NCI-H2196 (cell line): ENCODE data around the gene RNF126.
"Not testable (repeated sequence)": the region's sequence is repeated elsewhere in the genome, so short reads cannot be mapped to it uniquely, and the experiment has no call there.

Experiments used
- DNase-seq: peaks from one replicate; lab custom pipeline; 2025; ENCODE audit not compliant: unreplicated experiment; lab: John Stamatoyannopoulos, UW

RNF126 gene

DNA sequence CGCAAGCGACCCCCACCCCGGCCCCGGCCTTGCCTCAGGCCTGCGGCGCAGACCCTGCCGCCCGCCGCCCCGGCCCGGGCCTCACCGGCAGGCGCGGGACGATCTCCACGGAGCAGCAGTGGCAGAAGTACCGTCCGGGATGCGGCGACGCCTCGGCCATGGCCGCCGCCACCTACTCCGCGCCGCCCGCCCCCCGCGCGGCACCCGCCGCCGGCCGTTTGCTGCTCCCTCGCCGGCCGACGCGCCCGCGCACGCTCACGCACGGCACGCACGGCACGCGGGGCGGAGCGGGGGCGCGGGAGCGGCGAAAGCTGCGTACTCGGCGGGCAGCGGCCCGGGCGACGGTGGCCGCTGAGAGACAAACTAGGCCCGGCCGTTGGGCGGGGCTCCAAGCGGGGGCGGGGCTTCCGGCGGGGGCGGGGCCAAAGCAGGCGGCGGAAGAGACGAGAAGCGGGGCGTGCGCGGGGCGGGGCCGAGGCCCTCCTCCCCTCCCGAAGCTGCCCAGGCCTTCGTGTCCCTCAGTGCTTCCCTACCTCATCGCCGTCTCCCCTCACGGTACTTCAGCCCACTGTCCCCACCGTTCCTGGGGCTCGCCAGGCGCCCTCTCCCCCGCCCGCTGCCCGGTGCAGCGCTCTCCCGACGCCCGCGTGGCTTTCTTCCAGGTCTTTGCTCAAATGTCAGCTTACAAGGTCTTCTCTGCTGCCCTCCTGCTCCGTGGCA lies at the start of gene RNF126:
Gene RNF126, minus strand, starts transcription at position 253 of the 720 bp plus-strand sequence. Its CDS starts 93 bp downstream, at position 160.
- DNase-seq, result peak; percentile 95

DNA sequence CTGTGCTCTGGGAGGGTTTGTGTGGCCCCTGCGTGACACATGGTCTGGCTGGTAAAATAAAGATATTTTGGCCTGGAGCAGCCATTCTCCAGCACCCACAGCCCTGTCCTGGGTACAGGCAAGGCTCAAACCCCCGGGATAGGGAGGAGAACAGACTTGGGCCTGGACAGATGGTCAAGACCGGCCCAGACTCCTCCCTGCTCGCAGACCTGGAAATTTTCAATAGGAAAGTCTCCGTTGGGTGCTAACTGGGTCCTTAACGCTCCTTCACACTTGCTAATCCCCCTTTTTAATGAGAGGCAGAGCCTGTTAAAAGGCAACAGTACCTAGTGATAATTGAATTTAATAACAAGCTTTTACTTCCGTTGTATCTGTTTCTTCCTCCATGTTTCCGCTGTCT lies 48.2 kb upstream of the RNF126 start:
- DNase-seq, result no peak

DNA sequence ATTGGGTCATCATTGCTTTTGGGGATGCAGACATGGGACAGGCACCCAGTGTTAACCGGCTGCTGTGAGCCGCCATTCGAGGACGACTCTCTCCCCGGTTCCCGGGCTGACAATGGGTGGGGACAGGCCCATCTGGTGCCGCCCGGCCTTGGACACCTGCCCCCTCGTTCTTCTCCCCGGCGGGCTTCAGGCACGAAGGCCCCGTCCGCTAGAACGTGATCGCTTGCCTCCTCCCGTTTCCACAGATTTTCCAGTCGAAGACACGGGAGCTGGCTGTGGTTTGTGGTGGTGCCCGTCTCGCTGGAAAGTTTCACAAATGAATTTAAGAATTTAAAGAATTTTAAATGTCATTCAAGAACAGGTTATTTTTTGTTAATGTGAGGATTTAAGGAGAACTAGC lies 47.8 kb upstream of the RNF126 start:
- no peak for DNase-seq

DNA sequence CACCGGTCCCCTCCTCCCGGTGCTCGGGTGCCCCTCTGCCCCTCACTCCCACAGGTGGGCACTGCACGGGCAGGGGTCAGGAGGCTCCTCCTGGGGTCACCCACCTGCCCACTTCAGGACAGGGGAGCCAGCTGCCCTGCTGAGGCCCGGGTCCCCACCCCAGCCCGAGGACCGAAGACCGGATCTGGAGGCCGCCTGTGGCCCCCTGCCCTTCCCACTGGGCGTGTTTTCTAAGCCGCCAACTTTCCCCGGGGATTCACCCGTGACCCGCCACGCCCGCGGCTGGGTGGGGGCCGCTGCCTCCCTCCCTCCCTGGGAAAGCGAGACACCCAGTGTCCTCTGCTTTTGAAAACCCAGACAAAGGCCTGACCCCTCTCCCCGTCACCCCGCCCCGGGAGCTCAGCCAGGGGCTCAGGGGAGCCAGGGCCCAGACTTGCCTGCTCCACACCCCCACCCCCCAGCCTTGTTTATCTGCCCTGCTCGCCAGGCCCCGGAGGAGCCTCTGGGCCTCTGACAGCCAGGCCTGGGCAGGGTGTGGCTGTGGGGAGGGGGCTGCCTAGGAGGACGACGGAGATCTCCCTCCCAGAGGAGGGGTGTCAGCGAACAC lies 47.1 kb upstream of the RNF126 start:
- no peak for DNase-seq

DNA sequence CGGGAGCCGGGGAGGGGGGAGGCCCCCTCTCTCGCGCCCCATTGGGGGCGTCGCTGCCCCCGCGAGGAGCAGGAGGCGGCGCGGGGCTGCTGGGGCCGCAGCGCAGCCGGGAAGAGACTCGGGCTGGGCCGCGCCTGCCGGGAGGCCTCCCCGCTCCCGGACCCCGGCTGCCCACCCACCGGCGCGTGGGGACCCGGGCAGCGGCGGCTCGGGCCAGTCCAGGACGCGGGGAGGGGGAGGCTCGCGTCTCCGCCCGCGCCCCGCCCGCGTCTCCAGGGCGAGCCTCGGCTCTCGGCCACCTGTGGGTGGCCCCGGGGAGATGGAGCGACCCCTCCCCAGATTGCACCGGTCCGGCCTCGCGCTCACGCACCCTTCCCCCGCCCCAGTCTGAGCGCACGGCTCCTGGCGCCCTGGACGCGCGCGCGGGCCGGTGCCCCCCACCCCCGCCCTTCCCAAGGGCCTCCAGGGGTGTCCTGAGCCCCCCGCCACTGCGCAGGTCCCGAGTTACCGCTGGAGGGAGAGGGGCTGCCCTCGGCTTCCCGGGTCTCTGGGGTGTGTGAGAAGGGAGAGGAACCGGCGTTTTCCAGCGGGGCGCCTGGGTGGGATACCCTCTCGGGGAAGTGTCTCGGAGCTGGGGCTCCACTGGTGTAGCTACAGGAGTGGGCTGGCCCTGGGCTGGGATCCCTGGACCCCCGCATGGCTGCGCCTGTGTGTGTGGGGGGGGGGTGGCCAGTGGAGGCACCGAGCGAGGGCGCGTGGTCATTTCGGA lies 46.4 kb upstream of the RNF126 start:
- no peak for DNase-seq

DNA sequence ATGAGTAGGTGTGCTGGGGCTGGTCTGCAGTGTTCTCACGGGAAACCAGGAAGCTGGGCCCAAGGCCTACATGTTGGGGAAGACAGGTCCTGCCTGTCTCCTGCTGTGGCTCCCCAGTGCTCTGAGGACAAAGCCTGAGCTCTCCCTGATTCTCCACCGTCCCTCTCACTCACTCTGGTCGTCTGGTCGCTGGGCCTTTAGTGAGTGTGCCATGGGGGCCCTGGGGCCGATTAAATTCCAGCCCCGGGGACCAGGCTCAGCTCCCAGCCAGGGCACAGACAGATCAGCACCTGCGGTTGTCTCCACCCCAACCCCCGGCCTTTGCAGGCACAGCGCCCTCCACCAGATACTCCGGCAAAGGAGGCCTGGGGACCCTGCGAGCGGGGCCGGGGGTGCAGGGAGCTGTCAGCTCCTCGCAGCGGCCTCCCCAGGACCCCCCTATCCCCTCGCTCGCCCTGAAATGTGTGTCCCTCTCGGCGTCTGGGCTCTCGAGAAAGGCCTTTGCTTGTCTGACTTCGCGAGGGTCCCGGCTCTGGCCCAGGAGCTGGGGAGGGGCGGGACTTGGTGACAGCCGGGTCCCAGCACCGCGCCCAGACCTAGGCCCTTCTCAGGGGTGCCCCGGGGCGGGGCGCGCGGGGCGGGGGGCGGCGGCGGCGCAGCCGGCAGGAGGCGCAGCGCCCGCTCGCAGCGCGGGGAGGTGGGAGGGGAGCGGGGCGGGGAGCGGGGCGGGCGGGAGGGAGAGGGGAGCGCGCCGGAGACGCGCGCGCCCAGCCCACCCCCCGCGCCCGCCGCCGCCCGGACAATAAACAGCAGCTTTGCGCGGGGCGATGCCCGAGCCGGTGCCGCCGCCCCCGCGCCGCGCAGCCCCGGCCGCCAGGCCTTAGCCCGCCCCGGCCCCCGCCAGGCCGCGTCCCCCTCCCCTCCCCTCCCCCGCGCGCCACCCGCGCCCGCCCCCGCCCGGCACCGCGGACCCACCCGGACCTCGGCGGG lies 45.4 kb upstream of the RNF126 start, which contains the start of gene PALM:
Gene PALM, plus strand, starts transcription at position 782 of the 990 bp plus-strand sequence. CDS start 212 bp downstream, outside the sequence.
- DNase-seq, result peak; percentile 58

DNA sequence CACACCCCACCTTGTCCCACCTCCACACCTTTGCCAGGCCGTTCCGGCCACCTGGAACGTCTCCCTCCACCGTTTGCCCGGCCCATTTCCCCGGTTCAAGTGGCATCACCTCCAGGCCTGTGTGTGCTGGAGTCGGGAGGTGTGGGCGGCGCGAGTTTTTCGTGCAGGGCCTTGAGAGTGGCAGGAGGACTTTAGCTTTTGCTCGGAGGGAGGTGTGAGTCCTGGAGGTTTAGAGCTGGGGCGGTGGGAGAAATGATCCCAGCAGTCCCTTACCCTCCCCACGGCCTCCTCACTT lies 41.4 kb upstream of the RNF126 start:
- DNase-seq, result no peak

DNA sequence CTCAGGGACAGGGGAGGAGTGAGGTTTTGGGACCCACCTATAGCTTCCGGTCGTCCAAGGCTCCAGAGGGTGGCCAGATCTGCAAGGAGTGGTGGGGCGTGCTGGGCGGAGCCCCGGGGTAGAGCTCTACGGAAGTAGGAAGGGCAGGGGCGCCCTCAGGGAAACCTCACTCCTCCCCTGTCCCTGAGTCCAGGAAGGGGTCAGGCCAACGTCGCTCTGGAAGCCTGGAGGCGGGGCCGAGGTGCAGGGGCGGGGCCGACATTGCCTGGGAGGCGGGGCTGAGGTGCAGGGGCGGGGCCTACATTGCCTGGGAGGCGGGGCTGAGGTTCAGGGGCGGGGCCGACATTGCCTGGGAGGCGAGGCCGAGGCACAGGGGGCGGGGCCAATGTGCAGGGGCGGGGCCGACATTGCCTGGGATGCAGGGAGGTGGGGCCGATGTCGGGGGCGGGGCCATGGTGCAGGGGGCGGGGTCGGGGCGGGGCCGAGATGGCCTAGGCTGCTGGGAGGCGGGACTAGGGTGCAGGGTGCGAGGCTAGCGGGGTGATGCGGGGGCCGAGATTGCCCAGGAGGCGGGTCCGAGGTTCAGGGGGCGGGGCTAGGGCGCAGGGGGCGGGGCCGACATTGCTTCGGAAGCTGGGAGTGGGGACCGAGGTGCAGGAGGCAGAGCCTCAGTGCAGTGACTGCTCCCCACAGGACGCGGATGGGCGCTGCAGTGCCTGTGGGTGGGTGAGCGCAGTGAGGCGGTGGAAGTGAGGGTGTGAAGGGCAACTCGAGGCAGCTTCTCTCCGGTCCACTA lies 40.8 kb upstream of the RNF126 start:
- DNase-seq, result peak; percentile 78

DNA sequence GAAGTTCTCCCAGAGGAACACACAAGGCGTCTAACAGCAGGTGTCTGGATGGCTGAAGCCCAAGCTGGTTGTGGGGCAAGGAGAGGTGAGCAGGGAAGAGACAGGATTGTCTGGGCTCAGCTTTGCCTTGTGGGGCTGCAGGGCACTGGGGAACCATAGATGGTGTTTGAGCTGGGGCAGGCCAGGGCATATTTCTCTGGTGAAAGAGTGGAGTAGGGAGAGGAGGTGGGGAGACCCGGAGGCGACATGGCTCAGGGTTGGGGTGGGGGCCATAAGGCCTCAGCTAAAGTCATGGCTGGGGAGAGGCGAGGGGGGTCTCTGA lies 40.3 kb upstream of the RNF126 start:
- no peak for DNase-seq

DNA sequence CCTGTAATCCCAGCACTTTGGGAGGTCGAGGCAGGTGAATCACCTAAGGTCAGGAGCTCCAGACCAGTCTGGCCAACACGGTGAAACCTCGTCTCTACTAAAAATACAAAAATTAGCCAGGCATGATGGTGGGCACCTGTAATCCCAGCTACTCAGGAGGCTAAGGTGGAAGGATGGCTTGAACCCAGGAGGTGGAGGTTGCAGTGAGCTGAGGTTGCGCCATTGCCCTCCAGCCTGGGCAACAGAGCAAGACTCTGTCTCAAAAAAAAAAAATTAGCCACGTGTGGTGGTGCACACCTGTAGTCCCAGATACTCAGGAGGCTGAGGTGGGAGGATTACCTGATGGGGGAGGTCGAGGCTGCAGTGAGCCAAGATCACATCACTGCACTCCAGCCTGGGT lies 39.8 kb upstream of the RNF126 start:
- DNase-seq, result not testable (repeated sequence)

DNA sequence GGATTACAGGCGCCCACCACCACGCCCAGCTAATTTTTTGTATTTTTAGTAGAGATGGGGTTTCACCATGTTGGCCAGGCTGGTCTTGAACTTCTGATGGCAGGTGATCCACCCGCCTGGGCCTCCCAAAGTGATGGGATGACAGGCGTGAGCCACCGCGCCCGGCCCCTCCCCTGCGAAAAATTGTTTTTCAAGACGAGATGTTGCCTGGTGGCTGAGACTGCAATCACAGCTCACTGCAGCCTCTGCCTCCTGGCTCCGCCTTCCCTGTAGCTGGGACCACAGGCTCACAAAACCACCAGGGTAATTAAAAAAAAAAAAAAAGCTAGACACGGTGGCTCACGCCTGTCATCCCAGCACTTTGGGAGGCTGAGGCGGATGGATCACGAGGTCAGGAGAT lies 36.9 kb upstream of the RNF126 start:
- not testable (repeated sequence) for DNase-seq

DNA sequence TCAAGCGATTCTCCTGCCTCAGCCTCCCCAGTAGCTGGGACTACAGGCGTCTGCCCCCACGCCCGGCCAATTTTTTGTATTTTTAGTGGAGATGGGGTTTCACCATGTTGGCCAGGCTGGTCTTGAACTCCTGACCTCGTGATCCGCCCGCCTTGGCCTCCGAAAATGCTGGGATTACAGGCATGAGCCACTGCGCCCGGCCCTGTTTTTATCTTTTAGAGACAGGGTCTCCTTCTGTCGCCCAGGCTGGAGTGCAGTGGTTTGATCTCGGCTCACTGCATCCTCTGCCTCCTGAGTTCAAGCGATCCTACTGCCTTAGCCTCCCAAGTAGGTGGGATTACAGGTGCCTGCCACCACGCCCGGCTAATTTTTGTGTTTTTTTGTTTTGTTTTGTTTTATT lies 35.5 kb upstream of the RNF126 start:
- DNase-seq, result not testable (repeated sequence)

DNA sequence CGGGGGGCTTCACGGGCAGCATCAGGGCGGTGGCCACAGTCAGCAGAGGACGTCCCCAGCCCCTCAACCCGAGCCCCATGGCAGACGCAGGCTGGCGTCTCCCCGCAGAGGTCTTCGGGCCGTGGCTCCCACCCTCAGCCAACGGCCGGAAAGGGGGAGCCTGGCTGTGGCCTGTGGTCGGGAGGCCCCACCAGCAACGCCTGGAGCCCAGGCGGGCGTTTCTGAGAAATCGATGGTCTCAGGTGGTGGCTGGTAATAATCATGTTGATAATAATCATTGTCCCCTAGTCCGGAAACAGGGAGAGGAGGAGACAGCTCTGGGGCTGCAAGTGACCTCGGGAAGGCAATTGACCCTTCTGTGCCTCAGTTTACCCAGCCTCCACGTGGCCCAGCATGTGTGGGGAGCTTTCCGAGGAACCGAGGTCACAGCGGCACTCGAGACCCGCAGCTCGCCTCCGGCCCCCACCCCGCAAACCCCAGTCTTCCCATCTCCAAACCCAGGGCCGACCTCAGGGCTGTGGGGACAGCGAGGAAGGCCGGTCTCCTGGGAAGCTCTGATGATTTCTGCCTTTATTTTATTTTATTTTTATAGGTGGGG lies 32.4 kb upstream of the RNF126 start, which contains the start of gene PRSS57:
Gene PRSS57, minus strand, starts transcription at position 101 of the 598 bp plus-strand sequence. Its CDS starts 22 bp downstream, at position 79.
- no peak for DNase-seq

DNA sequence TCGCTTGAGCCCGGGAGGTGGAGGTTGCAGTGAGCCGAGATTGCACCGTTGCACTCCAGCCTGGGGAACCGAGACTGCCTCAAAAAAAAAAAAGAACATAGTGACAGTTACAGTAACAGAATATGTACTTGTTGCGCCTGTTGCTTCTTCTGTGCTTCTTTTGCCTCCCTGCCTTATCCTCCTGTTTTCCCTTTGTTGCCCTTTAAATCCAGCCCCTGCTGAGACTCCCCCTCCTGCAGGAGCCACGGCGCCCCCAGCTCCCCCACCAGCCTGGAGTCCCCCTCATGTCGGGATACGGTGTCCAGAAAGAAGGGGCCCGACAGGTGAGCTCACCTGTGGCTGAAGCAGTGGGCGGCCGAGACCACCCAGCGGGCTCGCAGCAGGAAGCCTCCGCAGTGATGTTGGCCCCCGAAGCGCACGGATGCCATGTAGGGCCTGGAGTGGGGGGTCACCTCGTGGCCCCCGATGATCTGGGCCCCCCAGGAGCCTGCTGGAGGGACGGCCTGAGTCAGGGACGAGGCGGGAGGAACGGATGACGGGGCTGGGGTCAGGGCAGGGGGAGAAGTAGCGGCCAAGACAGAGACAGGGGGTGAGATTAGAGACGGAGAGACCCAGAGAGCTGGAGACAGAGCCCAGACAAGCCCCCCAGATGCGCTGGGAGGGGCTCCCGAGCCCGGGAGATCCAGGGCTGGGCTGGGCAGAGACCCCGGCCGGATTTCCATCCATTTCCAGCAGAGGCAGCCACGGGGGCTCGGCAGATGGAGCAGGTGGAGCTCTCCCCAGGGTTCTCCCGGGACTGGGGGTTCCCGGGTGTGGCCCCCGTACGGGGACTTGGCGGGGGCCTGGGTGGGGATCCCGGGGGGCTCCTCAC lies 31.7 kb upstream of the RNF126 start:
- DNase-seq, result no peak

DNA sequence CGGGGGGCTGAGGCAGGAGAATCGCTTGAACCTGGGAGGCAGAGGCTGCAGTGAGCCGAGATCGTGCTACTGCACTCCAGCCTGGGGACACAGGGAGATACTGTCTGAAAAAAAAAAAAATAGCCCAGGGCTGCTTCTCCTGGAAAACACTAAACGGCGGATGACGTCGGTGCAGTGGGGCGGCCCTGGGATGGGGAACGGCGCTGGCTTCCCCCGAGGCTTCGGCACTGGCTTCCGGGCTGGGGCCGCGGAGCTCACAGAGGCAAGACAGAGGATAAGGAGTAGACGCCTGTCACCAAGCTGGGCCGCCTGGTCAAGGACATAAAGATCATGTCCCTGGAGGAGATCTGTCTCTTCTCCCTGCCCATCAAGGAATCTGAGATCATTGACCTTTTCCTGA lies 27.2 kb upstream of the RNF126 start:
- no peak for DNase-seq

DNA sequence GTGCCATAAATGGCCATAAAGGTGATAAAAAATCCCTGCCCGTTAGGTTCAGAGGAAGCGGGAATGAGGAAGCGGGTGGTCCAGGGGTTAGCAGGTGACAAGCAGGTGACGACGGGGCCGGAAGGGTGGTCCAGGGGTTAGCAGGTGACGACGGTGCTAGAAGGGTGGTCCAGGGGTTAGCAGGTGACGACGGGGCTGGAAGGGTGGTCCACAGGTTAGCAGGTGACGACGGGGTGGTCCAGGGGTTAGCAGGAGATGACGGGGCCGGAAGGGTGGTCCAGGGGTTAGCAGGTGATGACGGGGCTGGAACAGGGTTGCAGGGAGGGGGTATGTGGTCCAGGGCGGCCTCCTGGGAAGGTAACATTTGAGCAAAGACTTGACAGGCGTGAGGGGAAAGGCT lies 26.0 kb upstream of the RNF126 start:
- DNase-seq, result no peak

DNA sequence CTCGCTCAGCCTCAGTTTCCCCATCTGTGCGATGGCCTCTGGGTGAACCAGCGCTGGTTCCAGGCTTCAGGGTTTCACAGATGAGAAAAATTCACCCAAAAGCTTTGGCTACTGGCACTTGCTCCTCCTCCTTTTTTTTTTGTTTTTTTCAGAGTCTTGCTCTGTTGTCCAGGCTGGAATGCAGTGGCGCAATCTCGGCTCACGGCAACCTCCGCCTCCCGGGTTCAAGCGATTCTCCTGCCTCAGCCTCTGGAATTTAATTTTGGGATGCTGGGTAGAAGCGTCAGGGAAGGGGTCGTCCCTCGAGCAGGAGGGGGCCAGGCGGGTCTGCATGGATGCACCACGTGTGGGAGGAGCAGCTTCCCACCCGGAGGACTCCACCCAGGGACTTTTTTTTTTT lies 25.2 kb upstream of the RNF126 start:
- DNase-seq, result no peak

DNA sequence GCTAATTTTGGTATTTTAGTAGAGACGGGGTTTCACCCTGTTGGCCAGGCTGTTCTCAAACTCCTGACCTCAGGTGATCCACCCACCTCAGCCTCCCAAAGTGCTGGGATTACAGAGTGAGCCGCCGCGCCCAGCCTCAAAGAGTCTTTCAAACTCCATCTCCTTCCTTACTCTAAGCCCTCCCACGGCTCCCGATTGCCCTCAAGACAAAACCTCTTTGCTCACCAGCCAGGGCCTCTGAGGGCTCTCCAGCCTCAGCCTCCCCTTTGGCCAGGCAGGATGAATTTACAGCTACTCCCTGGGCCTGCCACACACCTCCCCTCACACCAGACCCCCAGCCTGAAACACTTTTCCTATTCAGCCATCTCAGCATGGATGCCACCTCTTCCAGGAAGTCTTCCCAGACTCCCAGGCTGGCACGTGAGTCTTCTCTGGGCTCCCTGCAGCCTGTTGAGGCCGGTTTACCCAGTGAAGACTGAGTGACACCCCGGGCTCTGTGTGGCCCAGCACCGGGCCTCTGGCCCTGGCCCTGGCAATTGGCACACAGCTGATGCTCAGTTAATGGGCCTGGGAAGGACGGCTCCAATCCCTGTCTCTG lies 24.7 kb upstream of the RNF126 start:
- DNase-seq, result no peak
